Raji (cell line): Measurements from ENCODE around the gene NCBP1.

Source experiments
- POLR2A ChIP-seq: IDR thresholded peaks from 2 replicates; pipeline ENCODE4 v1.6.1; 2011; ENCODE audit warnings: low read depth, low read length, control low read depth; ENCODE audit not compliant: insufficient read depth

Gene NCBP1, protein sequence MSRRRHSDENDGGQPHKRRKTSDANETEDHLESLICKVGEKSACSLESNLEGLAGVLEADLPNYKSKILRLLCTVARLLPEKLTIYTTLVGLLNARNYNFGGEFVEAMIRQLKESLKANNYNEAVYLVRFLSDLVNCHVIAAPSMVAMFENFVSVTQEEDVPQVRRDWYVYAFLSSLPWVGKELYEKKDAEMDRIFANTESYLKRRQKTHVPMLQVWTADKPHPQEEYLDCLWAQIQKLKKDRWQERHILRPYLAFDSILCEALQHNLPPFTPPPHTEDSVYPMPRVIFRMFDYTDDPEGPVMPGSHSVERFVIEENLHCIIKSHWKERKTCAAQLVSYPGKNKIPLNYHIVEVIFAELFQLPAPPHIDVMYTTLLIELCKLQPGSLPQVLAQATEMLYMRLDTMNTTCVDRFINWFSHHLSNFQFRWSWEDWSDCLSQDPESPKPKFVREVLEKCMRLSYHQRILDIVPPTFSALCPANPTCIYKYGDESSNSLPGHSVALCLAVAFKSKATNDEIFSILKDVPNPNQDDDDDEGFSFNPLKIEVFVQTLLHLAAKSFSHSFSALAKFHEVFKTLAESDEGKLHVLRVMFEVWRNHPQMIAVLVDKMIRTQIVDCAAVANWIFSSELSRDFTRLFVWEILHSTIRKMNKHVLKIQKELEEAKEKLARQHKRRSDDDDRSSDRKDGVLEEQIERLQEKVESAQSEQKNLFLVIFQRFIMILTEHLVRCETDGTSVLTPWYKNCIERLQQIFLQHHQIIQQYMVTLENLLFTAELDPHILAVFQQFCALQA

DNA sequence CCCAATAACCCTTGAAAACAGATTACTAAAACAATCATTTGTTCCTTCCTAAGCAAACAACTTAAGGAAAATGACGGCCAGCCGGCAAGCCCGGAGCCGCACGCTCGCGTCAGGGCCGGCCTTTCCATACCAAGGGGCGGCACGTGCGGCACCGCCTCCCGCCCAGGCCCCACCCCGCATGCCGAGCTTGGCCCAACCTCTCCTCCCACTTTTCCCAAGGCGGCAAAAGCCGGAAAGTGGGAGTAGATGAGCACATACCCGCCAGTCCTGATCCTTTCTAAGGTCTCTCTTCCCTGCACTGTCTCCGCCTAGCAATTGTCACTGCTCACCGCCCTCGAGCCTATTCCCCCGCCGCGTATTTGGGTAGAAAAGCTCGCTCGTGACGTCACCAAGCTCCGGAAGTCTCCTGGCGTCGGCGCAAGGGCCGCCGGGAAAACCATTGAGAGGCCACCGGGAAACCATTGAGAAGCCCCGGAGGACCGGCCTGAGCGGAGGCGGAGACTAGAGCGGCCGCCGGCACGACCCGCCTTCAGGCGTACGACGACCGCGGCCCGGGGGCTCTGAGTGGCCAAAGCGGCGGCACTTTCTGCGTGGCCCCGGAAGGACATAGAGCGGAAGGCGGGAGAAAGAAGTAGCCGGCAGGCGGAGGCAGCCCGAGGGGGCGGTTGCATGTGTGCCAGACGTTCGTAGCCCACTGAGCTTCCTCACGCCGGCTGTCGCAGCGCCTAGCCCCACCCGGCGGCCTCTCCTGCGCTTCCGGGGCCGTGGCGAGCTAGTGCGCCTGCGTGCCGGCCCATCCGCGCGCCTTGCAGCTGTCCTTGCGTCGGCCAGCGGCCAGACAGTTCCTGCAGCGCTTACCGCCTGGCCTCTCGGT is at the start of gene NCBP1, which contains the start of gene TSTD2:
Gene NCBP1 (plus strand): TSS at position 837 of the 874 bp plus-strand sequence. CDS start 61 bp downstream, outside the sequence.
Gene TSTD2 (minus strand): TSS at position 384 of the 874 bp plus-strand sequence. CDS start 5,806 bp downstream, outside the sequence.
- peak; percentile 89 for TF ChIP-seq POLR2A

DNA sequence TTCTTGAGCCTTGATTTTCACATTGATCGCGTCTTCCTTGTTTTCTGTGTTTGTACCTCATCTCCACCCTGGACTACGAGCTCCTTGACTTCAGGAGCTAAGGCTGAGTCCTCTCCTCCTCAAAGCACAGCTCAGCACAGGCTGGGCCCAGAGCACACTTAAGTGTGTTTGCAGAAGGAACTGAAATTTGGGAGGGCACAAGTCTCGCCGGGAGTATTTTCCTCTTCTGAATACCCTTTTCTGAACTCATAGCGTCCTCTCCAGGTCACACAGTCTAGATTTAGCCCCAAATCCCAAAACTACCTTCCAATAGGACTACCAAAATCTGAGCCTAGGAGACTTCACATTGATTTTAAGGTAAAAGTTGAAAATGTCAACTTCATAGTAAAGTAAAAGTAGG is 42.1 kb upstream of the NCBP1 start:
- no peak for TF ChIP-seq POLR2A

DNA sequence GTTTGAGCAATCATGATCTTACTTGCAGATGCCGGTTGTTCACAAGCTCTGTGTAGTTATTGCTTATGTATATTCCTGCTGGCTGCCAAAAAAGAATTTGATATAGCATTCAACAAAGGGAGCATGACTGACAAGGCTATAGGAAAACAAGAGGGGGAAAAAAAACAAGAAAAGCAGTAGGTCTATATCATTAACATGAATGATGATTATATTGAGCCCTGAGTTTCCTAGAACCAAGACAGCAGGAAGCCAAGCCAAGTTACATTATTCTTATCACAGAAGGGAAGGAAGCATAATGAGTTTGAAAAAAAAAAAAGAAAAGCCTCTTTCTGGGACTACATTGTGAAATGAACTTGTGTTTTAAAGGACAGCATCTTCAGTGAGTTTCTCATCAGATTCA is 41.5 kb upstream of the NCBP1 start:
- TF ChIP-seq POLR2A: no peak

DNA sequence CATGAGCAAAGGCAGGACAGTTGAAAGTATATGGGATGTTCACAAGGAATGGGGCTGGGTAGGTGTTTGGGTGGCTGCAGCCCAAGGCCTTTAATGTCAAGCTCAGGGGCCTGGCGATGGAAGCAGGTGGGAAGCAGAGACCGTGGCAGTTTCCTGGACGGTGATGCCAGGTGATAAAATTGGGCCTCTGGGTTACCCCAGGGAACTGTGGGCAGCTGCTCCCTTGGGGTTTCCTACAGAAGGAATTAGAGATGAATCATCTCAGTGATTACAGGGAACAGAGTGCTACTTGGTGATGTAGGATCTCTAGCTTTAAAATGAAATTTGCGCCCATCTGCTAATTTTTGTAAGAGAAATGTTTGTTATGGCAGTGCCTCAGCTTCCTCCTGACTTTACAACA is 39.7 kb upstream of the NCBP1 start:
- no peak for TF ChIP-seq POLR2A

DNA sequence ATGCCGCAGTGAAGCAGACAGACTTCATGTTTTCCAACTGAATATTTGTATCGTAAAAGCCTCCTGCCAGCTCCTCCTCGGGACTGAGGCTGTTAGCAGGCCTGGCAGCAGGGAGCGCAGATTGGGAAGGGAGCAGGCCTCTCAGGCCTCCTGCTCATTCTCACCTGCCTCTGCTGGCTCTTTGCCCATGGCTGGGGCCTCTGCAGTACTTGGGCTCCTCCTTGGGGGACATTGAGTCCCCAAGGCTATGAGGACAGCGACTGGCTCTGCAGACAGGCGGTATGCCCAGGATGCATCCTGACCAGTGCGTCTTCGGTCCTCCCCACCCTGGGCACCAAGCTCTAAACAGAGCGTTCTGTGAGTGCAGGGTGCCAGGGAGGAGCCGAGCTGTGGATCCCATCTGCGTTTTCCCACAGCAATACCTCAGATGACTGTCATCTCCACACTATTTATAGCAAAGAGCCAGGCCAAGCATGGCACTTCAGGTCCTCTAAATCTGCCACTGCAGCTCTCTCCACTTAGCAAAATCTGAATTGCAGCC is 39.2 kb upstream of the NCBP1 start:
- no peak for TF ChIP-seq POLR2A

DNA sequence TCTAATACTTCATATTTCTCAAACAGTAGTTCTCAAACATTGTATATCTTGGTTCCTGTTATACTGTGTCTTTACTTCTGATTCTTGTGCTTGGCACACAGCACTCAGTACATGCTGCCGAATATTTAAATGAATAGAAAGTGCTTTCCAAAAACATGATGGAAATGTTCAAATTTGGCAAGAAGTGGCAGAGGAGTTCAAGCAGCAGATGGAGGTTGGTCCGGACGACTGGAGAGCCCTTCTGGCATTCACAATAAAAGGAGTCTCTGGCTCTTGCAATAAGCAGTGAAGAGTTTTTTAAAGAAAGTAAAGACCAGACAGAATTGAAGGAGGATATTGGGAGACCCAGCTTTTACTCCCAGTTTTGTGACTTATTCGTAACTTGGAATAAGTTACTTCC is 36.7 kb upstream of the NCBP1 start:
- TF ChIP-seq POLR2A: no peak

DNA sequence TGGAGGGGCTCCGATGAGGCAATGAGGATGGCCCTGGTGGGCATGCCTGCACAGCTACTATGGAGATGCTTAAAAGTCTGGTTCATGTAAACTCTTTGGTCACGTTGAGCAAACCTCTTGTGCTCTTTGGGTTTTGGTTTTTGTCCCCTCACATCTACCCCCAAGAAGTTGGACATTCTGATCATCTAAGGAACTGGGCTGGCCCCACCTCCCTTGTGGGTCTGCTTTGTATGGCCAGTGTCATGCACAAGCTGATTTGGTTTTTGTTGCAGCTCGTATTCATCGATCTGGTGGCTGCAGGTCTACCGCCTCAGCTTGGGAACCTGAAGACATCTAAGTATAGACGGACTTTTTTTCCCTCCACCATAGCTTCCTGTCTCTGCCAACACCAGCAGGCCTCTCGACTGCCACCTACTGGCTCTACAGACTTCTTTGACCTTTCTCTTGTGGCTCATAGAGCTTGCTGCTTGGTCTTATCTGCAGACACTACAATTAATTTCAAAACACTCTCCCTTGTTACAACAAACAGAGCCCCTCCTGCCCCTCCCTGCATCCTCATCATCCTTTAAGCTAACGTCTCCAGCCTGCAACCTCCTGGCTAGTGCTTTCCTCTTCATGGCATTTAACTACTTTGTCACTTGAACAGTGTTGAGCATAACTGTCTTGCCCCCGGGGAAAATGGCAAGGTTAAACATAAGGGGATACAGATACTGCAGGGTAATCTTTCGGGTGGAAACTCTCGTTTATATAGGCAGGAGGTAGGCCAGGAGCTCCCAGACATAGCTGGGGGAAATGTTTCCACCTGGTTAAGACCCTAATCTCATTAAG is 34.9 kb upstream of the NCBP1 start:
- TF ChIP-seq POLR2A: no peak

DNA sequence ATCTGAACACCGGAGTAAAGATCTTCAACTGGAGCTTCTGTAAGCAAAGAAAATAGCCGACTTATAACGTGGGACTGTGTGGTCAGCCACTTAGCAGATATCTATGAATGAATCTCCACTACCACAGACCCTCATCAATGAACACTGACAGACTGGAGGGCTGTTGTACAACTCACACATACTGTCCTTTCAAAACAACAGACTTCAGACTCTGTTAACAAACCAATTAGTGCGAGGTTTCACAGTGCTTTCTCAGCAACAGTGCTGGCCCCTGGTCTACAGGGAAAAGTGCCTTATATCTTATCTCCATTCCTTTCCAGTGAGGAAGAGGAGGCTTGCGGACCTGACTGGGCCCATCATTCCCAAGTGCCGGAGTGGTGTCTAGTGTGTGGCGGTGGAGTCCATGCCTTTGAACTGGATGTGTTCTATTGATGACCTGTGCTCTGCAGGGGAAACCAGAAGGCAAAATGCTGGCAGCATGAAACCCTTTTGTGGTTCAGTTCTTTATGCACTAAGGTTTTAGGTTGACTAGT is 34.2 kb upstream of the NCBP1 start:
- TF ChIP-seq POLR2A: no peak

DNA sequence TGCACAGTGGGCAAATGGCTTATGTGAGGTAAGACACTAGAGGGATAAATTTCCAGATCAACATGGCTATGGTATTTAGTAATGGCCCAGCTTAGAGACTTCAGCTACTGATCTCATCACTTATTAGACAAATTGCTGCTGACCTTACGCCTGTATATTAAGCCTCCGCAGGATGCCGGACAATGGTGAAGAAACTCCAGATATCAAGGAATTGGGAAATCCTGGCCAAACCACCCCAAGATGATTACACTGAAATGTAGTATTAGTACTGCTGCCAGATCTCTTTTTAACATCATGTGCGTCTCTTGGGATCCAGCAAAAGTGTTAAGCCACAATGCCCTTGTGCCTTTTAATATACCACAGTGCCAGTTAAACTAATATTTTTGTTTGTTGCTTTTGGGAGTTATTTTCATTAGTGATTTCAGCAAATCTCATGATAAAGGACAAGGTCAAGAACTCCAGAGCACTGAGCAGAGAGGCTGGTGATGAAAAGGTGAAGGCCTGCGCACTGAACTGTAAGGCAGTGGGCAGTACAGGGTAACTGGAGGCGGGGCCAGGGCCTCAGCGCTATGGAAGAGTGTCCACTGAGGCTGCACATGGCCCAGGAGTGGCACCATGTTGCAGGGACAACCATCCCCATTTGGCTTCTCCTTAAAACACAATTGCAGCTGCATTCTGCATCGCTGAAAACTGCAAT is 32.9 kb upstream of the NCBP1 start:
- no peak for TF ChIP-seq POLR2A

DNA sequence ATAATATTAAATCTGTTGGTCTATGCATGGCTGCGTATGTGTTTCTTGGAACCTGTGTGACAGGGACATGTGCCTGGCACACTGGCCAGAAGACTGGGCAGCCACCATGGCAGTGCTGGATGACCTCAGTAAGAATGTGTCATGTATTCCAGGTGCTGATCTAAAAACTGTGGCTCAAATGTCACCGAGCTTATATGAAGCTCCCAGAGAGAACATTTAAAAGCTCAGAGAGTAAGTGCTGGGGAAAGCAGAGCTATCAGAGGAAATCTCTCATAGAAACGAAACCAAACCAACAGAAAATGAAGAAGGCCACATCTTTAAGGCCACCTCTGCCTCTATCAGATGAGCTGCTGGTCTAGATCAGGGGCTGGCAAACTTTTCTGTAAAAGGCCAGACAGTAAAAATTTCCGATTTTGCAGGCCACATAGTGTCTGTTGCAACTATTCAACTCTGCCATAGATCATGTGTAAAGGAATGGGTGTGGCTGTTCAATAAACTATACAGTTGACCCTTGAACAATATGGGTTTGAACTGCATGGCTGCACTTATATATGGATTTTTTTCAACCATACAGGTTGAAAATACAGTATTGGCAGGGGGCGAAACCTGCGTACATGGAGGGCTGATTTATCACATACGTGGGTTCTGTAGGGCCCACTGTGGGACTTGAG is 32.3 kb upstream of the NCBP1 start:
- no peak for TF ChIP-seq POLR2A

DNA sequence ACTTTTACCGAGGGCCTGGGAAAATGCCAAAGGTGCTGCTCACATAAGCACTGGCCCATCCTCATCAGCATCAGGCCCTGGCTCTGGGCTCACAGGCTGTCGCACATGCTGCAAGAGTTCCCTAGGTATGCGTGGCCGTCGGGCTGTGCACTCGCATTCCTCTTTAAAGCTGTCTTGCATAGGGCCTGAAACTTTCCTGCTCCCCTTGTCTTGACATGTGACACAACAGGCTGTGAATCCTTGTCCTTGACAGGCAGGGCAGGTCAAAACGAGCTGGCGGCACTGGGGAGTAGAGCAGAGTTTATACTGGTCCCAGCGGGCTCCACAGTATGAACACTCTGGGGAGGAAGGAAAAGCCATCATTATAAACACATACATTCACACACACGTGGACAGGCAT is 31.2 kb upstream of the NCBP1 start:
- TF ChIP-seq POLR2A: no peak

DNA sequence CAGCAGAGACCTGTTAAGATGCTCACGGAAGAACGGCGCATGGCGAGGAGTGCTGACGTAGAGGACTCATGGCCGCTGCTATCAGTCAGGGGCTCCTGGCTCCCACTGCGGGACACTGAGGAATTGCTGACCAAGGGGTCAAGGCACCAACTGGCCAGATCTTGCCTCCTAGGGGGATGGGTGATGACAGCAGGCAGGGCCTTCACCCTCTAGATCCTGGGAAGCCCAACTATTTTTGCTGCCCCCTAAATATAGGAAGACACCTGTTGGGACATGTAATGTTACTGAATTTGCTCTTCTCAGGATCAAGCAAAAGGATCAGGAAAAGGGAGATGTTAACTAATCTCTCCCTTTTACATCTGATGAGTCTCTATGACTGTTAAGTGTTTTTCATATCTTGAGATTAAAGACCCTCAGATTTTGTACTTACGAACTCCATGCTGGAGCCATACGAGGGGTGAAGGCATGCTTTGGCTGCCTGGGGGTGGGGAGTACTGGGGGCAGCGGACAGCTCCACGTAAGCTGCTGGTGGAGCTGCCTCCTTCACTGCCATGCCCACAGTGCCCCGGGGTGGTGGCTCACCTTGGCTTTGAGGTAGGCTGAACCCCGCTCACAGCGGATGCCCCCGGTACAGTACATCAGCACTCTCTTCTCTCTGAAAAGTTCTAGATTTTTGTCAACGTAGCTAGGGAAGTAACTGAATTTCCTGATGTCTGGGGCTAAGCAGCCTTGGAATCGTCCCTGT is 28.5 kb upstream of the NCBP1 start:
- TF ChIP-seq POLR2A: no peak
